GM21390 (cell line): Measurements from ENCODE around the gene RPS3A.
"Not testable (repeated sequence)": the region's sequence is repeated elsewhere in the genome, so short reads cannot be mapped to it uniquely, and the experiment has no call there.

Source experiments
- ATAC-seq: cut with Tn5 transposase; IDR thresholded peaks from one replicate; pipeline ENCODE4 v1.9.1; 2021; ENCODE audit not compliant: unreplicated experiment

Gene RPS3A

GRCh38 chr4:151099229-151099975, at the start of gene RPS3A:
TSS of gene RPS3A (plus strand) at chr4:151099628. CDS start at chr4:151099653, 25 bp downstream.
- peak; percentile 92 for ATAC-seq

DNA sequence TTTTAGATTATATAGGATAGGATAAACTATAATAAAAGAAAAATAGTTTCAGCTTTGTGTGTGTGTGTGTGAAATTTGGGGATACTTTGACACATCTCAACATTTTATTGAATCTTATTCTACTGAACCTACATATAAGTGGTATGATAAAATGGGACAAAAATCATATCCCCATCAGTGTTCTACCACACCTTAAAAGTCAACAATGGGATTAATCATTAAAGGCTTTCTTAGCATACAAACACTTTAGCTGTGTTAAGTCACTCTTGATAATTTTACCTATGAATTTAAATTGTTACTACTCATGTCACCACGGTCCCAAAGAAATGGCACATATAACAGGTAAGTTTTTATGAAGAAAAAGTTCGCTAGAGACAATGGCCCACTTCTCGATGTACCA, 46.6 kb upstream of the RPS3A start:
- ATAC-seq = no peak

DNA sequence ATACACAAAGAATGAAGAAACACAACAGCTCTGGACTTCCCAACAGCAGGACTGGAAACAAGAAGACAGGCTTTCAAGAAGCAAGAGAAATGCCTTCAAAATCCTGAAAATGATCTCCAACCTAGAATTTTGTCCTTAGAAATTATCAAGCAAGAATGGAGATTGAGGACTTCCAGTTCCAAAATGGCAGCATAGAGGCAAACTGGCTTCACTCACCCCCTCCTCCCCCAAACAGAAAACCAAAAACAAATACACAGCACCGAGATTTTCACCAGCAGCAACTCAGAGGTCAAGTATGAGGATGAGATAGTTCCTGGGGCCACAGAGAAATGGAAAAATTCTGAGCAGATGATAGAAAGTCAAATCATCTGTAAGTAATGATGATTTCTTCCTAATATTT, 43.9 kb upstream of the RPS3A start:
- ATAC-seq = no peak

- not testable (repeated sequence) for ATAC-seq
Measured at GRCh38 chr4:151063143-151063542, 36.3 kb upstream of the RPS3A start.

GRCh38 chr4:151067316-151067970, 32.0 kb upstream of the RPS3A start:
- ATAC-seq = no peak

GRCh38 chr4:151074416-151074916, 25.0 kb upstream of the RPS3A start:
- no peak for ATAC-seq

DNA sequence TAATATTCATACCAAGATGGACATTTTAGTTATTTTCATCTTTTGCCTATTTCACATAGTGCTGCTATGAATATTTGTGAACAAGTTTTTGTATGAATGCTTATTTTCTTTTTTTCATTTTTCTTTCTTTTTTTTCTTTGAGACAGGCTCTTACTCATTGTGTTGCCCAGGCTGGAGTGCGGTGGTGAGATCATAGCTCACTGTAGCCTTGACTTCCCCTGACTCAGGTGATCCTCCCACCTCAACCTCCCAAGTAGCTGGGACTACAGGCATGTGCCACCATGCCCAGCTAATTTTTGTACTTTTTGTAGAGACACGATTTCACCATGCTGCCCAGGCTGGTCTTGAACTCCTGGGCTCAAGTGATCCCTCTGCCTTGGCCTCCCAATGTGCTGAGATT, 21.4 kb upstream of the RPS3A start:
- ATAC-seq = not testable (repeated sequence)

GRCh38 chr4:151087467-151087866, 12.0 kb upstream of the RPS3A start:
- ATAC-seq = no peak

GRCh38 chr4:151091047-151091446, 8.4 kb upstream of the RPS3A start:
- ATAC-seq = no peak

DNA sequence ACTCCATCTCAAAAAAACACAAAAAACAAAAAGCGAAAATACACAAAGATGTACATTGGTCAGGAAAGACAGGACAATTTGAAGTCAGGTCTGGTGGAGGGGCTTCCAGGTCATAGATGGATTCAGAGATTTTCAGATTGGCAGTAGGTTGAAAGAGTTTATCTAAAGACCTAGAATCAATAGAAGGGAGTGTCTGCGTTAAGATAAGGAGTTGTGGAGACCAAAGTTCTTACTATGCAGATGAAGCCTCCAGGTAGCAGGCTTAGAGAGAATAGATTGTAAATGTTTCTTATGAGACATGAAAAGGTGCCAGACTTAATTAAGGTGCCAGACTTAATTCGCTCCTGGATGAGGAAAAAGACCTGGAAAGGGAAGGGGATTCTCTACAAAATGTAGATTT, 6.9 kb upstream of the RPS3A start:
- ATAC-seq = no peak

- ATAC-seq = no peak
Measured at GRCh38 chr4:151093203-151093602, 6.2 kb upstream of the RPS3A start.

- no peak for ATAC-seq
Measured at GRCh38 chr4:151094290-151094751, 5.1 kb upstream of the RPS3A start.

GRCh38 chr4:151095142-151095541, 4.3 kb upstream of the RPS3A start:
- no peak for ATAC-seq

- no peak for ATAC-seq
Measured at GRCh38 chr4:151097759-151098158, 1.7 kb upstream of the RPS3A start.

GRCh38 chr4:151098979-151099228, 524 bp upstream of the RPS3A start:
- no peak for ATAC-seq

DNA sequence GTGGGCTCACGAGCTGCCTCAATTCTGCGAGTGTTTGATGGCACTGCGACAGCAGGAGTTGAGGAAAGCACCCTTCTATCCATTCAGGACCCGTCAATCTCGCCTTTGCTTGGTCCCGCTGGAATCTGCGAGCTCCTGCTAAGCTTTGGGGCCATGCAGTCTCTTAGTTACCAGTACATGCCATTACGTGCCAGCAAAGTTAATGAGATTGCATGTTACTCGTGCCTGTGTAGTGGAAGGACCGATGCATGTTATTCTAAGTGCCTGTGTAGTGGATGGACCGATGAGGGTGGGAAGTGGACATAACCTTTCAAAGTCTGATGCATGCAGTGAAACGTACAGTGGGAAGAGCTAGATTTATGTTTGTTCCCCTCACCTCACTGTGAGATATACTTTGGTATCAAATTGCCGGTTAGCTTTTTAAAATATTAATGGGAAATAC, 569 bp downstream of the RPS3A start:
- no peak for ATAC-seq

GRCh38 chr4:151100531-151100930, 1.1 kb downstream of the RPS3A start:
- no peak for ATAC-seq

GRCh38 chr4:151103758-151104157, 4.3 kb downstream of the RPS3A start:
- ATAC-seq = no peak

GRCh38 chr4:151104621-151105020, 5.2 kb downstream of the RPS3A start:
- ATAC-seq = no peak

- no peak for ATAC-seq
Measured at GRCh38 chr4:151105454-151106032, 6.1 kb downstream of the RPS3A start.

GRCh38 chr4:151107063-151107462, 7.6 kb downstream of the RPS3A start:
- ATAC-seq = no peak

DNA sequence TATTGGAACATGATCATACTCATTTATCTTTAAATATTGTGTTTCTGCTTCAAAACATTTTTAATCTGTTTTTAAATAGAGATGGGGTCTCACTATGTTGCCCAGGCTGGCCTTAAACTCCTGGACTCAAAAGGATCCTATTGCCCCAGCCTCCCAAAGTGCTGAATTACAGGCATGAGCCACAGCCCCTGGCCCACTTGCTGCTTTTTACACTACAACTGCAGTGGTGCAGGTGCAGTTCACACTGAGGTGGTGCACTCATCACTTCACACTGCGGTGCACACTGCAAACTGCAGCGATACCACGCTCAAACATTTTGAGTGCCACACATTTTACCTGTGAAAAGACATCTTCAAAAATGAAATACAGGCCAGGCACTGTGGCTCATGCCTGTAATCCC, 10.8 kb downstream of the RPS3A start:
- ATAC-seq = no peak
